H1 (cell line): ENCODE measurements around the gene CHST8. TPM values are rescaled to one million over a fixed set of nuclear protein-coding genes. Genes with fewer than 3 reads are reported as not detected.

Experiments used
- BRCA1 ChIP-seq: IDR thresholded peaks from 2 replicates; pipeline ENCODE4 v1.6.1; 2012; ENCODE audit warnings: low read depth, low read length, improper control_type of control experiment
- CBX5 ChIP-seq: fragments of 300-800, 300-1000 bp; sonication (generic); IDR thresholded peaks from 2 replicates; pipeline ENCODE4 v1.7.1; 2016; ENCODE audit warnings: antibody characterized with exemption, low read length, low read depth
- CEBPB ChIP-seq: IDR thresholded peaks from 2 replicates; pipeline ENCODE4 v1.6.1; 2012; ENCODE audit warnings: low read depth, low read length
- CHD1 ChIP-seq: IDR thresholded peaks from 2 replicates; pipeline ENCODE4 v1.6.1; 2012; ENCODE audit warnings: low read depth, low read length, improper control_type of control experiment
- EGR1 ChIP-seq: IDR thresholded peaks from 2 replicates; pipeline ENCODE4 v1.6.1; 2011; ENCODE audit warnings: low read depth, low read length, borderline replicate concordance
- NANOG ChIP-seq: IDR thresholded peaks from 2 replicates; pipeline ENCODE4 v1.6.1; 2011; ENCODE audit warnings: low read length, low read depth, mild to moderate bottlenecking, inconsistent platforms; ENCODE audit not compliant: insufficient read depth, poor library complexity, severe bottlenecking
- POLR2AphosphoS5 ChIP-seq: IDR thresholded peaks from 2 replicates; pipeline ENCODE4 v1.6.1; 2011; ENCODE audit warnings: low read depth, low read length
- RNF2 ChIP-seq: fragments of 200-900, 300-1000 bp; sonication (generic); IDR thresholded peaks from 2 replicates; pipeline ENCODE4 v1.7.1; 2016; ENCODE audit warnings: borderline replicate concordance, low read depth, mild to moderate bottlenecking, antibody characterized with exemption, low read length; ENCODE audit not compliant: poor library complexity, severe bottlenecking; ENCODE audit errors: missing control alignments
- RXRA ChIP-seq: IDR thresholded peaks from 2 replicates; pipeline ENCODE4 v1.6.1; 2011; ENCODE audit warnings: low read depth, mild to moderate bottlenecking, low read length, moderate library complexity; ENCODE audit not compliant: insufficient read depth
- SIRT6 ChIP-seq: IDR thresholded peaks from one replicate; pipeline ENCODE4 v1.7.1; 2012; ENCODE audit warnings: low read length, inconsistent platforms
- polyA plus RNA-seq, 7 experiments: library from polyadenylated mRNA; depleted of rRNA in 3 of 7; stranded (reverse) in 5 of 7; unstranded in 2 of 7; fragments of >200 nt in 5 of 7; fragments of 200-250 nt in 2 of 7; gene quantifications; 1 replicate in 5 of 7; 2 replicates in 1 of 7; 4 replicates in 1 of 7; pipeline versions ENCODE4 v1.2.1 to v1.2.3, GENCODE V29; 2011 to 2013; ENCODE audit warnings: missing spikeins in 2 of 7, mixed read lengths in 2 of 7
- total RNA-seq: library from RNA; stranded (reverse); fragmentation: NEBNext Ultra II Directional; extraction: Animal tissue kit (Norgen Biotek cat#: 25700); gene quantifications from 2 replicates; pipeline ENCODE4 v1.2.1, GENCODE V29; 2021
- TF ChIP-seq, protein P1 (sequence below): fragments of 300-600 bp; sonication (generic); IDR thresholded peaks from 2 replicates; pipeline ENCODE4 v1.7.1; 2012; ENCODE audit warnings: low read length, moderate library complexity, mild to moderate bottlenecking, inconsistent platforms; ENCODE audit not compliant: insufficient replicate concordance

The CHST8 gene
- total and polyA plus RNA-seq, 2 of the 8 experiments (the other 6 are each of a cell fraction or from before 2014, with no cell fraction given), result 10.8 to 28.2 TPM

GRCh38 chr19:33802001-33802400 is 180.2 kb downstream of the CHST8 start (continued):
- TF ChIP-seq, protein P1, sequence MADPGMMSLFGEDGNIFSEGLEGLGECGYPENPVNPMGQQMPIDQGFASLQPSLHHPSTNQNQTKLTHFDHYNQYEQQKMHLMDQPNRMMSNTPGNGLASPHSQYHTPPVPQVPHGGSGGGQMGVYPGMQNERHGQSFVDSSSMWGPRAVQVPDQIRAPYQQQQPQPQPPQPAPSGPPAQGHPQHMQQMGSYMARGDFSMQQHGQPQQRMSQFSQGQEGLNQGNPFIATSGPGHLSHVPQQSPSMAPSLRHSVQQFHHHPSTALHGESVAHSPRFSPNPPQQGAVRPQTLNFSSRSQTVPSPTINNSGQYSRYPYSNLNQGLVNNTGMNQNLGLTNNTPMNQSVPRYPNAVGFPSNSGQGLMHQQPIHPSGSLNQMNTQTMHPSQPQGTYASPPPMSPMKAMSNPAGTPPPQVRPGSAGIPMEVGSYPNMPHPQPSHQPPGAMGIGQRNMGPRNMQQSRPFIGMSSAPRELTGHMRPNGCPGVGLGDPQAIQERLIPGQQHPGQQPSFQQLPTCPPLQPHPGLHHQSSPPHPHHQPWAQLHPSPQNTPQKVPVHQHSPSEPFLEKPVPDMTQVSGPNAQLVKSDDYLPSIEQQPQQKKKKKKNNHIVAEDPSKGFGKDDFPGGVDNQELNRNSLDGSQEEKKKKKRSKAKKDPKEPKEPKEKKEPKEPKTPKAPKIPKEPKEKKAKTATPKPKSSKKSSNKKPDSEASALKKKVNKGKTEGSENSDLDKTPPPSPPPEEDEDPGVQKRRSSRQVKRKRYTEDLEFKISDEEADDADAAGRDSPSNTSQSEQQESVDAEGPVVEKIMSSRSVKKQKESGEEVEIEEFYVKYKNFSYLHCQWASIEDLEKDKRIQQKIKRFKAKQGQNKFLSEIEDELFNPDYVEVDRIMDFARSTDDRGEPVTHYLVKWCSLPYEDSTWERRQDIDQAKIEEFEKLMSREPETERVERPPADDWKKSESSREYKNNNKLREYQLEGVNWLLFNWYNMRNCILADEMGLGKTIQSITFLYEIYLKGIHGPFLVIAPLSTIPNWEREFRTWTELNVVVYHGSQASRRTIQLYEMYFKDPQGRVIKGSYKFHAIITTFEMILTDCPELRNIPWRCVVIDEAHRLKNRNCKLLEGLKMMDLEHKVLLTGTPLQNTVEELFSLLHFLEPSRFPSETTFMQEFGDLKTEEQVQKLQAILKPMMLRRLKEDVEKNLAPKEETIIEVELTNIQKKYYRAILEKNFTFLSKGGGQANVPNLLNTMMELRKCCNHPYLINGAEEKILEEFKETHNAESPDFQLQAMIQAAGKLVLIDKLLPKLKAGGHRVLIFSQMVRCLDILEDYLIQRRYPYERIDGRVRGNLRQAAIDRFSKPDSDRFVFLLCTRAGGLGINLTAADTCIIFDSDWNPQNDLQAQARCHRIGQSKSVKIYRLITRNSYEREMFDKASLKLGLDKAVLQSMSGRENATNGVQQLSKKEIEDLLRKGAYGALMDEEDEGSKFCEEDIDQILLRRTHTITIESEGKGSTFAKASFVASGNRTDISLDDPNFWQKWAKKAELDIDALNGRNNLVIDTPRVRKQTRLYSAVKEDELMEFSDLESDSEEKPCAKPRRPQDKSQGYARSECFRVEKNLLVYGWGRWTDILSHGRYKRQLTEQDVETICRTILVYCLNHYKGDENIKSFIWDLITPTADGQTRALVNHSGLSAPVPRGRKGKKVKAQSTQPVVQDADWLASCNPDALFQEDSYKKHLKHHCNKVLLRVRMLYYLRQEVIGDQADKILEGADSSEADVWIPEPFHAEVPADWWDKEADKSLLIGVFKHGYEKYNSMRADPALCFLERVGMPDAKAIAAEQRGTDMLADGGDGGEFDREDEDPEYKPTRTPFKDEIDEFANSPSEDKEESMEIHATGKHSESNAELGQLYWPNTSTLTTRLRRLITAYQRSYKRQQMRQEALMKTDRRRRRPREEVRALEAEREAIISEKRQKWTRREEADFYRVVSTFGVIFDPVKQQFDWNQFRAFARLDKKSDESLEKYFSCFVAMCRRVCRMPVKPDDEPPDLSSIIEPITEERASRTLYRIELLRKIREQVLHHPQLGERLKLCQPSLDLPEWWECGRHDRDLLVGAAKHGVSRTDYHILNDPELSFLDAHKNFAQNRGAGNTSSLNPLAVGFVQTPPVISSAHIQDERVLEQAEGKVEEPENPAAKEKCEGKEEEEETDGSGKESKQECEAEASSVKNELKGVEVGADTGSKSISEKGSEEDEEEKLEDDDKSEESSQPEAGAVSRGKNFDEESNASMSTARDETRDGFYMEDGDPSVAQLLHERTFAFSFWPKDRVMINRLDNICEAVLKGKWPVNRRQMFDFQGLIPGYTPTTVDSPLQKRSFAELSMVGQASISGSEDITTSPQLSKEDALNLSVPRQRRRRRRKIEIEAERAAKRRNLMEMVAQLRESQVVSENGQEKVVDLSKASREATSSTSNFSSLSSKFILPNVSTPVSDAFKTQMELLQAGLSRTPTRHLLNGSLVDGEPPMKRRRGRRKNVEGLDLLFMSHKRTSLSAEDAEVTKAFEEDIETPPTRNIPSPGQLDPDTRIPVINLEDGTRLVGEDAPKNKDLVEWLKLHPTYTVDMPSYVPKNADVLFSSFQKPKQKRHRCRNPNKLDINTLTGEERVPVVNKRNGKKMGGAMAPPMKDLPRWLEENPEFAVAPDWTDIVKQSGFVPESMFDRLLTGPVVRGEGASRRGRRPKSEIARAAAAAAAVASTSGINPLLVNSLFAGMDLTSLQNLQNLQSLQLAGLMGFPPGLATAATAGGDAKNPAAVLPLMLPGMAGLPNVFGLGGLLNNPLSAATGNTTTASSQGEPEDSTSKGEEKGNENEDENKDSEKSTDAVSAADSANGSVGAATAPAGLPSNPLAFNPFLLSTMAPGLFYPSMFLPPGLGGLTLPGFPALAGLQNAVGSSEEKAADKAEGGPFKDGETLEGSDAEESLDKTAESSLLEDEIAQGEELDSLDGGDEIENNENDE, result no peak
- TF ChIP-seq CHD1, result no peak
- TF ChIP-seq POLR2AphosphoS5, result no peak
- no peak for TF ChIP-seq BRCA1
- TF ChIP-seq RNF2, result no peak
- TF ChIP-seq RXRA, result no peak
- no peak for TF ChIP-seq CBX5
- TF ChIP-seq NANOG, result no peak
- no peak for TF ChIP-seq SIRT6
- TF ChIP-seq EGR1, result no peak
- no peak for TF ChIP-seq CEBPB
